Kasumi-1 (cell line): Measurements from ENCODE around the gene EEF1A2.

Source experiments
- DNase-seq, 2 experiments: peaks; one replicate each; lab custom pipeline; 2025; lab: John Stamatoyannopoulos, UW

Gene EEF1A2

DNA sequence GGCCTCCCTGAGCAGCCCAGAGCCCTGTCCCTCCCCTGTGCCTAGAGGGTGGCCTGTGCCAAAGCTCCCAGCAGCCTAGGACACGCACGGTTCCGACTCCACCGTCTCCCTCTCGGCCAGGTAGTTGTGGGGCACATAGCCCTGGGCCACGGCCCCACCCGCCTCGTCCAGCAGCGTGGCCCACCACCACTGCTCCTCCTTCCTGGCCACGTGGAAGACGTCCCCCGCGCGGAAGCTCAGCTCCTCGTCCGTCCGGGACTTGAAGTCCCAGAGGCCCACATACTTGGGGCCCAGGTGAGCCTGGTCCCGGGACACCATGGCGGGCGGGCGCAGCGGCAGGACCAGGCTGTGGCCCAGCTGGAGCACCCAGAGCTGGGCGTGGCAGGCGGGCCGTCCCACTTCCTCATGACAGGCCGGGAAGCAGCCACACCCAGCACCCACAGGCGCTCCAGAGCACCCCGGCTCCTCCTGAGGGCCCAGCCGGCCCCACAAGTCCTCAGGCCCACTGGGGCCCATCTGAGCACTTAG is 38.2 kb upstream of the EEF1A2 start, which contains the start of gene PTK6:
TSS of gene PTK6 (minus strand) at position 380 of the 528 bp plus-strand sequence. CDS start at position 318, 62 bp downstream.
- DNase-seq, result peak in 1 of 2 experiments; percentile 17

DNA sequence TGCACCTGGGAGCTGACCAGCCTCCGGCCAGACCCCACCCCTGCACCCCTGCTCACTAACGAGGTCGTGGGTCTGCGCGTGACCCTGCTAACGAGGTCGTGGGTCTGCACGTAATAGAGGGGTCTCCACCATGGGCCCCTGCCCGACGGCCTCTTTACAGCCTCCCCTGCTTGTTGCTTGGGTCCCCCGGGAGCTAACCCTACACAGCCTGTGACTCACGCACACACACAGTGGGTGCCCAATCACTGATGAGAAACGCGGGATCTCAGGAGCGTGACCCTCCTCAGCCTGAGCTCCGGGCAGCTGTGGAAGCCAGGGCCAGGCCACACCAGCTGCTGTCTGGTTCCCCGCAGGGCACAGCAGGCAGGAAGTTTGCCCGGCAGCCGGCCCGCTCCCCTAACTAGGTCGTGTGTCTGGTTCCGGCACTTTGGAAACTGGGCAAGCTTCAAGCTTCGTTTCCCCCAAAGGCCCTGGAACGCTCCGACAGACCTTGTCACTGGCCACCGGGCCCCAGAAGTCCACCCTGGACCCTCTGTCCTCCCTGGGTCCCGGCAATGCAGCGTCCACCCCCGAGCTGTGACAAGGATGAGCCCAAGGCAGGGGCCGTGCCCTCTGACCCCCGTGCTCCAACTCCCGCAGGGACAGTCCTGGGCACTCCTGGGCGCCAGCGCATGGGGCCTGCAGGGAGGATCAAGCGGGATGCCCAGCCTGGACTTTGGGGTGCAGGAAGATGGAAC is 37.5 kb upstream of the EEF1A2 start:
- no peak for DNase-seq

DNA sequence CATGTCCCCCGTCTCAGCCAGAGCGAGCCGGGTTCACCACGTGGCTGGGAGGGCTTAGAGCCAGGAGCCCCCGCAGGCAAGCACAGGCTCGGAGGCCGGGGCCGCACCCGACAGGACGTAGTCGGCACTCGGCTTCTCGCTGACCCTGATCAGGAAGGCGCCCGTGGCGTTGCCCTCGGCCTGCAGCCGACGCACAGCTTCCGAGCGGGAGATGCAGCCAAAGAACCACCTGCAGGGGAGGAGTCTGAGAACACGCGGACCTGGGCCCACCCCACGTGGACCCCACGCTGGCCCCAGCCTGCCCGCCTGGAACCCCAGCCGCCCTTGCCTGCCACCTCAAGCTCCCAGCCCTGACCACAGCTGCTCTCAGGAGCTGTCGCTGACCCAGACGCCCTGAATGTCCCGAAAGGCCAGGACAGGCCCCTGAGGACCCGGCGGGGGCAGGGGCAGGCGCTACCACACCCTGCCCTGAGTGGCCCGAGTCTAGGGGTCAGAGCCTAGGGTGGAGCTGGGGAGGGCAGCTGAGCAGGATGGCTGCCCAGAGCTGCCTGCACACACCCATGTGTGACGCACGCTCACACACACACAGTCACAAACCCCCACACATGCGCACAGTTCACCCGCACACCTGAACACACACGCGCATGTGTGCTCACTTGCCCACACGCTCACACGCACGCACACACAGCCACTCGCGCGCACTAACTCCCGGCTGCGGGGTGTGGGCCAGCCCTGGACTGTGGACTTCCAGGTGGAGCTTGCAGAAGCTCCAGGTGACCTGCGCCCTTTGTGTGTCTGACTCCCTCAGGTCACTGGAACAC is 36.2 kb upstream of the EEF1A2 start:
- DNase-seq, result no peak

DNA sequence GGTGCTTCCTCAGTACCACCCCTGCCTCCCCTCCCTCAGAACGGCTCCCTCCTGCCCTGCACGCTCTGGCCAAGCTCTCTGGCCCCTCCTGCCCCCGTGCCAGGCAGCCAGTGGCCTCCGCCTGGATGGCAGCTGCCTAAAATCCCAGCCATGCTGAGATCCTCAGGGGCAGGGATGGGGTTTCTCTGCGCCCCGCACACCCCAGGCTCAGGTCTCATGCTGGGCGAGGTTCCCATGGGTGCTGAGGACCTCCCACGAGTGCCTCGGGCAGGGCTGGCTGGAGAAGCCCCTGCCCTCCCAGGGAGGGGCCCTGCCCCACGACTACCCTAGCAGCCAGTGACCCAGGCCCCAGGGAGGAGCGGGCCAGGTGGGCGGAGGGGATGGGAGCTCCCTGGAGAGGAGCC is 35.5 kb upstream of the EEF1A2 start:
- DNase-seq, result no peak

DNA sequence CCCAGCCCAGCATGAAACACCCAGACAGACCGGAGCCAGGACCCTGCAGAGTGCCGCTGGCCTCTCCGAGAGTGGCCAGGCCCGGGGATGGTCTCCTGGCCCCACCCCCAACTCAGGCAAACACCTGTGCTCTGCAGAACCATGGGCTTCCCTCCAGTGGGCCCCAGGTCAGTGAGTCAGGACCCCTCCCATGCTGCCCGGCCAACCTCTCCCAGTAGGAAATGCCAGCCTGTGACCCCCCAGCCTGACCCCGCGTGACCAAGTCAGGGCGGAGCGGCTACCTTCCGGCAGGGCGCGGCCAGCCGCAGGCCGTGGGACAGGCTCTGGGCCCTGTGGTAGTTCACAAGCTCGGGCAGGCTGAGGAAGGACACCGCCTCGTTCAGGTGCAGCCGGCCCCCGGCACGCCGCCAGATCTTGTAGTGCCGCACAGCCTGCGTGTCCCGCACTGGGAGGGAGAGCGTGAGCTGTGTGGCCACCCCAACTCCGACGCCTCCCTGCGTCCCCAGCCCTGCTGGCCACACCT is 35.0 kb upstream of the EEF1A2 start:
- DNase-seq, result no peak

DNA sequence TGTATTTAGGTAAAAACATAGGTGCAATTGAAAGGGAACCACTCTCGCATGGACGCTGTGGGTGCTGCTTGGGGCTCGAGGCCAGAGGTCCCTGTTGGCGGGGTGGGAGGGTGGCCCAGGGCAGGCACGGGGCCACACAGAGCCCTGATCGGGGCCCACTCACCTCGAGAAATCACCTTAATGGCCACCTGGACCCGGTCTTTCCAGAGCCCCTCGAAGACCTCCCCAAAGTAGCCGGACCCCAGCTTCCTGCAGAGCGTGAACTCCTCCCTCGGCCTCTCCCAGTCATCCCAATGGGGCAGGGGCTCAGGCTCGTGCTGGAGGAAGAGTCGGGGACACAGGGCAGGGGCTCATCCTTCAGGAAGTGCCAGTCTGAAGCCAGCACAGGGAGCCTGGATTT is 34.5 kb upstream of the EEF1A2 start:
- DNase-seq, result no peak

DNA sequence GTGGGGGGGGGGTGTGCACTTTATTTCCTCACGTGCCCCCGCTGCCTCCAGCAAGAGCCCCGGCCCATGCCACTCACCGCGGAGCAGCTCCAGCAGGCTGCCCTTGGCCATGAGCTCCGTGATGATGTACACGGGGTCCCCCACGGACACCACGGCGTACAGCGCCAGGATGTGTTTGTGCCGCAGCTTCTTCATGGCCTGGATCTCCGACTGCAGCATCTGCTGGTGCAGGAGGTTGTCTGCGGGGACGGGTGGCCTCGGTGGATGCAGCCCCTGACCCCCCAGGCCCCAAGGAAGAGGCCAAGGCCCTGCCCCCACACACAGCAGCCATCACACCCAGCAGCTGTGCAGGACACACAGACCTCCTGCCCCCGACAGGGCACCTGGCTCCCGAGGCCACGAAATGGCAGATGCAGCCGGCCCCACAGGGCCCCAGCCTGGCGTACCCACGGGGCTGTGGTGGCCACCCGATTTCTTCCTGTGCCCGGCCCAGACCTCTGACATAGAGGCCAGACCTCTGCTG is 33.6 kb upstream of the EEF1A2 start:
- DNase-seq, result no peak

DNA sequence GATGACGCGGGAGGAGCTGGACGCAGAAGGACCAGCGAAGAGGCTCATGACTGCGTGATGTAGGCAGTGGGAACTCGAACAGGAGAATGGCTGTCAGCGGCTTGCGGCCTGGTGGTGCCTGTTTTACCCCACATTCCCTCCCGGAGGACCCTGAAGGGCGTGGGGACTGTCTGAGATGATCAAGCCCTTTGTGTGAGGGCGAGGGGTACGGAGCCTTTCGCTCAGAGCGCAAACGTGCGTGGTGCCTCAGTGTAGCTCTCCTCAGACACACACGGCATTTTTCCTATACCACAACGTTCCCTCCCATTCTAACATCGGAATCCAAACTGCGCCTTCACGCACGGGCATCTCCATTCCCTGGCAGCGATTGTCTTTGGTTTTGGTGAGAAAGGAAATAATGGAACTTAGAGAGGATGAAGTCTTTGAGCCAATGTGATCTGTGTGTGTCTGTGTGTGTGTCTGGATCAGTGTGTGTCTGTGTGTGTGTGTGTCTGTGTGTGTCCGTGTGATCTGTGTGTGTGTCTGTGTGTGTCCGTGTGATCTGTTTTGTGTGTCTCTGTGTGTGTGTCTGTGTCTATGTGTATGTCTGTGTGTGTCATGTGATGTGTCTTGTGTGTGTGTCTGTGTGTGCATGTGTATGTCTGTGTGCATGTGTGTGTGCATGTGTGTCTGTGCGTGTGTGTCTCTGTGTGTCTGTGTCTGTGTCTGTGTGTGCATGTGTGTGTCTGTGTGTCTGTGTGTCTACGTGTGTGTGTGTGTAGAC is 33.0 kb upstream of the EEF1A2 start:
- DNase-seq, result no peak

DNA sequence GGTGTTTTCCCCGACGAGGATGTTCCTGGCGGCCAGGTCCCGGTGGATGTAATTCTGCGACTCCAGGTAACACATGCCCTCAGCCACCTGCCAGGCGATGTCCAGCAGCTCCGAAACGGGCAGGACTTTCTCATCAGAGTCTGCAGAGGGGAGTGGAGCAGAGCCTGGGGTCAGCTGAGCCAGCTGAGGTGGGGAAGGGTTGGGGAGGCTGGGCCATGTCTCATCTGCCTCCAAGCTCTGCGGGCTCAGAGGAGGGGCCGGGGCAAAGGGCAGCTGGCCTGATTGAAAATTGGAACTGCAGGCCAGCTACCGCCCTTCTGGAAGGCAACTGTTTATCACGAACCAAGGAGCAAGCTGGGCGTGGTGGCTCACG is 31.9 kb upstream of the EEF1A2 start:
- no peak for DNase-seq

DNA sequence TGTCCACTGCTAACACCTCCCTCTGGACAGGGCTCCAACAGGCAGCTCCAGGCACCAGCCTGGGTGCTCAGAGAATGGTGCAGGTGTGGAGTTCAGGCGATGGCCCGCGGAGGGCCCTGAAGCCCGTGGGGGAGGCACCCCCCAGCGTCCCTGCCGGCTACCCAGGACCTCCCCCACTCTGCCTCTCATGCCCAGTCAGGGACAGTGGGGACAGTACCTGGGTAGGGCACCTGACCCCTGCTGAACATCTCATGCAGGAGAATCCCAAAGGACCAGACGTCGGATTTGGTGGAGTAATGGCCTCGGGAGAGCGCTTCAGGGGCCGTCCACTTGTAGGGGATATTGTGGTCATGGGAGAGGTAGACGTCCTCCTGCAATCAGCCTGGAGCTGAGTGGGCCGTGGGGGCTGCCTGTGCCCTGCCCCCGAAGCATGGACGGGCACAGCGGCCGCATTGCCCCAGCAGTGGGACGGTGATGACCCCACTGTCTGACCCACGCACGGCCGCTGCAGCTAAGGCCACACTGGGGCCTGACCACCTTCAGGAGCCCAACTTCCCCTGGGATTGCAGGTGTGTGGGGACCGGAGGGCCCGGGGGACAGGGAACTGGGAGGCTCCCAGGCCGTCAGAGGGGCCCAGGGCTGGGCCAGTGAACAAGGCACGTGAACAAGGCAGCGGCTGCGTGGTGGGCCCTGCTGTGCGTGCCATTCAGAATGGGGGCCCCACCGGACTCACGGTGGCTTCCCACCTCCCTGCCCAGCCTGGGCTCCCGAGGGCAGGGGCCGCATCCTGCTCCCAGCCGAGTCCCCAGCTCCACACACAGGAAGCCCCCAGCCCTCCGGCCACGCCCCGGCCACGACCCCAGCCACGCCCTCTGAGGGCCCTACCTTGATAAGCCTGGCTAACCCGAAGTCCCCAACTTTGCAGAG is 31.2 kb upstream of the EEF1A2 start:
- DNase-seq, result no peak

DNA sequence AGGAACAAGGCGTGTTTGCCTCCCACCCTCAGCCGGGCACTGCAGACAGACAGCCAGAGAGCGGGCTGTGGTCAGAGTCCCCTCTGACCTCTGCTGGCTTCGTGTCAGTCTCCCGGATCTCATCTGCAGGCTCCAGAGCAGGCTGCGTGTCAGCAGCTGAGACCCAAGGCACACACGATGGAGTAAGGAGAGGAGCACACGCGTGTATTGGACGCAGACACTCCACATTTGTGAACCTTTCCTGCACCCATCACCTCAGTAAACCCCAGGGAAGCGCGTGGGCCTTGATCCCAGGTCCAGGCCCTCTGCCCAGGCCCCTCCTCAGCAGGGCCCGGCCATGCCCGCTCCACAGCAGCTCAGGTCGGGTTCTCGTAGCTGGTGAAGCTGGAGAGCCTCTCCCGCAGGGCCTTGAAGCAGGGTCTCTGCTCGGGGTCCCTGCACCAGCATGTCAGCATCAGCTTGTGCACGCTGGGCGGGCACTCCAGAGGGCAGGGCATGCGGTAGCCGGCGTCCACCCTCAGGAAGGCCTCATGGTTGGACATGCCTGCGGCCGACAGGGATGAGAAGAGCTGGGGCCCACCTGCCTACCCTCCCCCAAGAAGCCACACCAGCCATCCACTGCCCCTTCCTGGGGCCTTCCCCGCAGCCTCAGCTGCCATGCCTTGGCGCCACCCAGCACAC is 30.4 kb upstream of the EEF1A2 start:
- DNase-seq, result no peak

DNA sequence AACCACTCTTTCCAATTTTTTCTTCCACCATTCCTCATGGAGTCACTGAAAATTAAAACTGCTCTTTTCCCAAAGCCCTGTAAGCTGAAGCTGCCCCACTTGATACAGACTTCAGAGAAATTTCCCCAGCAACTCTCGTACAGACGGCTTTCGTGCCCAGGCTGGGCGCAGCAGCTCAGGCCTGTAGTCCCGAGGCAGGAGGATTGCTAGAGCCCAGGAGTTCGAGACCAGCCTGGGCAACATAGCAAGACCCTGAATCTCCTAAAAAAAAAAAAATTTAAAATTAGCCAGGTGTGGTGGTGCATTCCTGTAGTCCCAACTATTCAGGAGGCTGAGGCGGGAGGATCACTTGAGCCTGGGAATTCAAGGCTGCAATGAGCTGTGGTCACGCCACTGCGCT is 28.3 kb upstream of the EEF1A2 start:
- DNase-seq, result no peak

DNA sequence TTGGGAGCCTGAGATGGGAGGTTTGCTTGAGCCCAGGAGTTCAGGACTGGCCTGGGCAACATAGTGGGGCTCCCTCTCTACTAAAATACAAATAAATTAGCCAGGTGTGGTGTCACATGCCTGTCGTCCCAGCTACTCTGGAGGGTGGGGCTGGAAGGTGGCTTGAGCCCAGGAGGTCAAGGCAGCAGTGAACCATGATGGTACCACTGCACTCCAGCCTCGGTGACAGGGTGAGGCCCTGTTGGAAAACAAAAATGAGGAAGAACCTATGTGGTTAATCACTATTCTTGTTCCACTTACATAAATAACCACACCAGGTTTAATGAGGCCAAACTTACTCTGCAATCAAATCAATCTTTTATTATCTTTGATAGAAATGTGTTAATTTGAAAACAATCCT is 27.1 kb upstream of the EEF1A2 start:
- DNase-seq, result no peak

DNA sequence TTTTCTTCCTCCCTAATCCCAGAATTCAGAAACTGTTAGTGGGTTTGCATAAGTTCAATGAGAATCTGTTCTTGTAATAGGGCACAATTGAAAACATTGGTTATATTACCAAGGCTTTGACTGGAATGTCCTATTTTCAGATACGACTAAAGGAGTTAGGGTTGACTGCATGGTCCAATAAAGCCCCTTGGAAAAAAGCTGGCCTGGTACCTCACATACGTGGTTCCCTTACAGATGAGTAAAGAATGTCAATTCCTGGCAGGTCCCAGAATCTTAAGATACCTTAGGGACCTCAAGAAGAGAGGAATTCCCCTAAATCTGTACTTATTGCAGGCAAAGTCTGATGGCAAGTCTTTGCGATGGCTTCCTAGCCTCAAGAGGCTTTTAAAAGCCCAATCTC is 26.3 kb upstream of the EEF1A2 start:
- DNase-seq, result no peak

DNA sequence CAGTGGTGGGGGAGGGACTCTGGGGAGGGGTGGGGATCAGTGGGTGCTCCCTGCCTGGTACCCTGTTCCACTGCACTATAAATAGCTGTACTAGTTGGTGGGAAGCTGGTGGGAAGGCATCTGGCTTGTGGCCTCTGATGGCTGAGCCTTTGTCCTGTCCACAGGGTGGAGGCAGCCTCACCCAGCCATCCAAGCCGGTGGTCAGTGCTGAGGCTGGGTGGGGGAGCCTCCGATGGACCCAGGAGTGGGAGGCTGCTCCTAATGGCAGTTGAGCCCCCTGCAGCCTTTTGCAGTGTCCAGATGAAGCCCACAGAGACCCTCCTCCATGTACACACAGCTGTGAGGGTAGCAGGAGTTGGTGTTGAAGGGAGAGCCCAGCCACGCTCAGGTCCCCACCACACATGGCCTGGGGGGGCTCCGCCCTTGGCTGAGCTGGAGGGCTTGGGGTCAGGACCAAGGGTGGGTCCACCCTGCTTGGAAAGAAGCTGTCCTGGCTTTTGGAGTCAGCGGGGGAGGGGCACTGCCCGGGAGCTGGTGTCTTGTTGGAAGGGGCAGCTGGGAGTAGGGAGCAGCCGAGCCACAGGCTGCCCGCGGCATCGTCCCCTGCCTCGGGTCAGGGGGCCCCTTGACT is 24.2 kb upstream of the EEF1A2 start:
- no peak for DNase-seq

DNA sequence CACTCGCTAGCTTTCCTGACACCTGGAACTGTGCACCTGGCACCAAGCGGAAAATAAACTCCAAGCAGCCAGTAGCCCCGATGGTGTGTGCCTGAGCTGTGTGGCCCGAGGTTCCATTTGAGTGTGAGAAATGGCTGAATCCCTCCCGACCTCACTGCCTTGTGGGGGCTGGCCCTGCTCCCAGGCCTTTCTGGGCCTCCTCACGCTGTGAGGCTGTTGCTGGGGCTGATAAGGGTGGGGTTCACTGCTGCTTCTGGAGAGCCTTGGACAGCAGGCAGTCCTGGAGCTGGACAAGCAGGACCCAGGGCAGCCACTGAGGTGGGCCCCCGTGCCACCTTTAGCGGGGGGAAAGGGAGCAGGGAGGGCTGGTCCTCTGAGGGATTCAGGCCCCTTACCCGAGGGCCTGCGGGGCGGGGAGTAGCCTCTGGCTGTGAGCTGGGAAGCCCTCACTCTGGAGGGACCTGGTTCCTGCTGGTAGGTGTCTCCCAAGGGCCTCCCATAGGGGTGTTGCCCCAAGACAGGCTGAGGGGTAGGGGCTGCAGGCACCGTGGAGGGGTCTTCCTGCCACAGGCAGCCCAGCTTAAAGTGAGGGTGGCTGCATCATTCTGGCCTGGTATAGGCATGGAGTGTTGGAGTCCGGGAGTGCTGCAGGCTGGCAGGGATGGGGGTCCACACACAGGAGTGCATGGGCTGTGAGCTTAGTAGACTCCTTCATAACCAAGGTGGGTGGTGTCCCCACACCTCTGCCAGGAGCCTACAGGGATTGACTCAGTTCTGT is 23.4 kb upstream of the EEF1A2 start:
- no peak for DNase-seq

DNA sequence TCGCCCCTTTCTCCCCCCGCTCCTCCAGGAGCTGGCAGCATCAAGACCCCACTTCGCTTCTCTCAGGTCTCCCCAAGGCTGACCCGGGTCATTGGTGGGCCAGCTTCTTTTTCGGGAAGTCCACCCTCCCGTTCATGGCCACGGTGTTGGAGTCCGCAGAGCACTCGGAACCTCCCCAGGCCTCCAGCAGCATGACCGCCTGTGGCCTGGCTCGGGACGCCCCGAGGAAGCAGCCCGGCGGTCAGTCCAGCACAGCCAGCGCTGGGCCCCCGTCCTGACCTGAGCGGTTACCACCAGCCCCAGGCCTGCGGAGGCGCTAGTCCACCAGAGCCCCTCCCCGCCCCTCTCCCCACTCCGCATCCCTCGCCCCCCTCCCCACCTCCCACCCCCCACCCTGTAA is 22.7 kb upstream of the EEF1A2 start:
- no peak for DNase-seq

DNA sequence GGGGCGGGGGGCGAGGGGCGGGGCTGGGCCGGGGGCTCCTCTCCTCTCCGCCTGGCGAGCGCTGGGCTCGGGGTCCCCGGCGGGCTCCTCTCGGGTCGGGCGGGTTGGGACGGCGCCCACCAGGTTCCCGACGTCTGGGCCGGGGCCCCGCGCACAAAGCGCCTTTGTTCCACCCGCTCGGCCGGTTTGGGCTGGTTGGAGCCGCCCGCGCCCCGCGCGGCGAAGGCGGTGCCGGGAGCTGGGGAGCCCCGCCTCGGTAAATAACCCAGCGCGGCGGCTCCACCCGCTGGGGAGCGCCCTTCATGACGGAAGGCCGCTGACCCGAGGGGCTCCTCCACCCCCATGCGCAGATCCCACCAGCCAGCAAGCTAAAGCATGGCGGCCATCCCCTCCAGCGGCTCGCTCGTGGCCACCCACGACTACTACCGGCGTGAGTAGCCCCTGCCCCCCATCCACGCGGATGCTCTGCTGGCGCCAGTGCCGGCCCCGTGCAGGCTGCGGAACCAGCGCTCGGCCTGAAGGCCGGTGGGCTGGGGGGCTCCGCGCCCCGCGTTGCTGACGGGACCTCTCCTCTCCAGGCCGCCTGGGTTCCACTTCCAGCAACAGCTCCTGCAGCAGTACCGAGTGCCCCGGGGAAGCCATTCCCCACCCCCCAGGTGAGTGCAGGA is 22.2 kb upstream of the EEF1A2 start:
- DNase-seq, result no peak
